A549 (cell line): ENCODE measurements around the gene NAB1. TPM values are rescaled to one million over a fixed set of nuclear protein-coding genes. Genes with fewer than 3 reads are reported as not detected.

Experiments used
- ATAC-seq, 2 experiments: fragments of 200-7000 bp in 1 of 2; fragments of >200 bp in 1 of 2; cut with Nextera tagmentation in 1 of 2; cut with Tn5 transposase in 1 of 2; 3 replicates each; pipeline versions ENCODE4 v1.8.0 to v1.9.1; 2018 to 2020; ENCODE audit warnings: mild to moderate bottlenecking in 1 of 2, moderate library complexity in 1 of 2
- CTCF ChIA-PET: fragments of 300-600 bp; sonication (Branson Sonifier 250); formaldehyde crosslinking; extraction: SDS; loops from one replicate; lab custom pipeline; 2021; ENCODE audit warnings: antibody characterized with exemption, inconsistent platforms; lab: Yijun Ruan, JAX
- POLR2A ChIA-PET: fragments of 350-600 bp; formaldehyde crosslinking; extraction: SDS; loops from one replicate; lab custom pipeline; 2021; ENCODE audit warnings: antibody characterized with exemption, inconsistent platforms; lab: Yijun Ruan, JAX
- DNase-seq, 2 experiments: peaks; one replicate each; pipeline versions ENCODE4 v3.0.0 to v3.0.0-alpha.2; 2011 to 2016; ENCODE audit warnings: low read depth in 1 of 2, low spot score in 1 of 2
- FAIRE-seq: peaks from 2 replicates; lab custom pipeline; 2011; peaks lifted over from hg19 to GRCh38; lab: Jason Lieb, UNC
- H3K27ac ChIP-seq, 2 experiments: fragments of >200 bp; sonication (Bioruptor Twin); formaldehyde crosslinking; 3 replicates each; pipeline ENCODE4 v1.5.1; 2016 to 2017
- H3K4me1 ChIP-seq: fragments of >200 bp; sonication (Bioruptor Twin); formaldehyde crosslinking; 3 replicates; pipeline ENCODE4 v1.6.1; 2016
- H3K4me2 ChIP-seq: fragments of >200 bp; sonication (Bioruptor Twin); formaldehyde crosslinking; 3 replicates; pipeline ENCODE4 v1.6.1; 2016
- H3K4me3 ChIP-seq: fragments of >200 bp; sonication (Bioruptor Twin); formaldehyde crosslinking; 3 replicates; pipeline ENCODE4 v1.5.1; 2016
- H3K9me3 ChIP-seq: fragments of >200 bp; sonication (Bioruptor Twin); formaldehyde crosslinking; 3 replicates; pipeline ENCODE4 v1.6.1; 2016
- BHLHE40 ChIP-seq: IDR thresholded peaks from 2 replicates; pipeline ENCODE4 v1.6.1; 2012; ENCODE audit warnings: low read depth, low read length, inconsistent platforms
- CBX2 ChIP-seq: fragments of 200-600 bp; sonication (generic); IDR thresholded peaks from 2 replicates; pipeline ENCODE4 v1.6.1; 2016; ENCODE audit warnings: low read depth, mild to moderate bottlenecking, borderline replicate concordance
- CBX8 ChIP-seq: fragments of 200-600 bp; sonication (generic); IDR thresholded peaks from 2 replicates; pipeline ENCODE4 v1.6.1; 2016
- E2F6 ChIP-seq: IDR thresholded peaks from 2 replicates; pipeline ENCODE4 v1.6.1; 2012; ENCODE audit warnings: low read depth, borderline replicate concordance
- ELK1 ChIP-seq: fragments of 150-350 bp; IDR thresholded peaks from 2 replicates; pipeline ENCODE4 v1.6.1; 2014; ENCODE audit warnings: low read depth, mild to moderate bottlenecking, low read length
- FOXS1 ChIP-seq: fragments of 250-450 bp; sonication (Bioruptor Pico); IDR thresholded peaks from 2 replicates; pipeline ENCODE4 v1.5.0; 2020; ENCODE audit warnings: mild to moderate bottlenecking, moderate library complexity
- HDAC2 ChIP-seq: fragments of 200-600 bp; sonication (generic); IDR thresholded peaks from 2 replicates; pipeline ENCODE4 v1.6.1; 2016
- HOXB13 ChIP-seq: fragments of 250-450 bp; sonication (Bioruptor Pico); IDR thresholded peaks from 2 replicates; pipeline ENCODE4 v1.5.0; 2020; ENCODE audit warnings: low read depth, mild to moderate bottlenecking, moderate library complexity
- HOXB5 ChIP-seq: fragments of 250-450 bp; sonication (Bioruptor Pico); IDR thresholded peaks from 2 replicates; pipeline ENCODE4 v1.5.0; 2020; ENCODE audit warnings: mild to moderate bottlenecking, moderate library complexity
- NFE2L2 ChIP-seq: fragments of 150-350 bp; conservative IDR thresholded peaks from 2 replicates; pipeline ENCODE4 v1.6.1; 2014; ENCODE audit warnings: low read length
- NR3C1 ChIP-seq: fragments of >200 bp; sonication (Bioruptor Twin); formaldehyde crosslinking; IDR thresholded peaks from 3 replicates; pipeline ENCODE4 v1.6.1; 2017
- PHF8 ChIP-seq: fragments of 200-600 bp; sonication (generic); IDR thresholded peaks from 2 replicates; pipeline ENCODE4 v1.6.1; 2016; ENCODE audit warnings: low read depth, mild to moderate bottlenecking, antibody characterized with exemption, moderate library complexity, borderline replicate concordance
- POLR2A ChIP-seq: IDR thresholded peaks from 2 replicates; pipeline ENCODE4 v1.6.1; 2012; ENCODE audit warnings: mild to moderate bottlenecking, low read length
- POLR2AphosphoS2 ChIP-seq: conservative IDR thresholded peaks from 2 replicates; pipeline ENCODE4 v1.6.1; 2012; ENCODE audit warnings: low read length, improper control_type of control experiment, inconsistent platforms
- RAD21 ChIP-seq, 2 experiments: fragments of >200 bp in 1 of 2; sonication (Bioruptor Twin) in 1 of 2; formaldehyde crosslinking in 1 of 2; IDR thresholded peaks in 1 of 2; conservative IDR thresholded peaks in 1 of 2; 2 replicates in 1 of 2; 3 replicates in 1 of 2; pipeline ENCODE4 v1.6.1; 2012 to 2018; ENCODE audit warnings: inconsistent platforms in 1 of 2
- RCOR1 ChIP-seq: fragments of 150-350 bp; IDR thresholded peaks from 2 replicates; pipeline ENCODE4 v1.6.1; 2014; ENCODE audit warnings: antibody characterized with exemption, low read length, low read depth
- RFX5 ChIP-seq: fragments of 450-650 bp; IDR thresholded peaks from 2 replicates; pipeline ENCODE4 v1.7.1; 2014; ENCODE audit warnings: antibody characterized with exemption, mild to moderate bottlenecking, moderate library complexity
- USF2 ChIP-seq: fragments of 450-650 bp; IDR thresholded peaks from 2 replicates; pipeline ENCODE4 v1.6.1; 2014; ENCODE audit warnings: antibody characterized with exemption
- ZNF302 ChIP-seq: fragments of 250-450 bp; sonication (Bioruptor Pico); IDR thresholded peaks from 2 replicates; pipeline ENCODE4 v1.9.0; 2021; ENCODE audit warnings: inconsistent platforms, mild to moderate bottlenecking, moderate library complexity
- ZSCAN20 ChIP-seq: fragments of 250-450 bp; sonication (Bioruptor Pico); IDR thresholded peaks from 2 replicates; pipeline ENCODE4 v1.8.0; 2022; ENCODE audit warnings: mild to moderate bottlenecking, moderate library complexity
- WGBS: methylation state at CpG from one replicate; pipeline ENCODE4 v1.1.6; 2017; ENCODE audit errors: missing lambda C conversion rate; 5-methylcytosine and 5-hydroxymethylcytosine counted together
- polyA plus RNA-seq, 4 experiments: library from polyadenylated mRNA; depleted of rRNA in 3 of 4; stranded (reverse); fragments of >200 nt; fragmentation: RNase III in 1 of 4; extraction: RNeasy Plus Mini Kit Qiagen cat#74134 plus additional on column Dnase treatment in 1 of 4; gene quantifications; 2 replicates in 3 of 4; 3 replicates in 1 of 4; pipeline ENCODE4 v1.2.3, GENCODE V29; 2011 to 2017
- TF ChIP-seq, protein P1 (sequence below): fragments of 200-600 bp; sonication (generic); IDR thresholded peaks from 2 replicates; pipeline ENCODE4 v1.6.1; 2016; ENCODE audit warnings: antibody characterized with exemption, mild to moderate bottlenecking, moderate library complexity
- TF ChIP-seq, protein P2 (sequence below): fragments of 250-450 bp; sonication (Bioruptor Pico); IDR thresholded peaks from 2 replicates; pipeline ENCODE4 v1.5.0; 2021; ENCODE audit warnings: mild to moderate bottlenecking, moderate library complexity, borderline replicate concordance
- TF ChIP-seq, protein P3 (sequence below): fragments of >200 bp; sonication (Bioruptor Twin); formaldehyde crosslinking; IDR thresholded peaks from 3 replicates; pipeline ENCODE4 v1.6.1; 2016

The NAB1 gene
- polyA plus RNA-seq, 2 of the 4 experiments (the other 2 are of a cell fraction): 37.6 to 67.3 TPM

DNA sequence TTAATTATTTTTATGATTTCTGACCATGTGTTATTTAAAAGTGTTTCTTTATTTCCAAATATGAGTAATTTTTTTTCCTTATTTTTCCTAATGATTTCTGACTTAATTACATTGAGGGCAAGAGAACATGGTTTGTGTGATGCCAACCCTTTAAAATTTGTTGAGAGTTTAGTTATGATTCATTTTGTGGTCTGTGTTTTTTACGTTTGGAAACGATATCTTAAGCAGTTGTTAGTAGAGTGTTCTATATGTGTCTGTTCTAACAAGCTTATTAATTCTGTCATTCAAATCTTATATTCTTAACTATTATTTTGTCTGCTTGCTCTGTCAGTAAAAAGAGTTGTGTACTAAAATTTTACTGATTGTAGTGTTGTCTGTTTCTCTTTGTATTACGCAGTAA lies 15.0 kb downstream of the NAB1 start:
- H3K4me2 ChIP-seq: no peak overlapping the region
- FAIRE-seq: no peak
- no peak overlapping the region for H3K4me3 ChIP-seq
- ATAC-seq: no peak
- whole genome bisulfite sequencing: 91% methylated on average over 3 of the region's 3 CpGs
- no peak overlapping the region for H3K27ac ChIP-seq
- H3K9me3 ChIP-seq: peaks cover 4% of the 10 kb centered on the region; the same call in 1 of the 3 replicates
- no peak for DNase-seq
- peaks cover 50% of the 10 kb centered on the region for H3K4me1 ChIP-seq
- ChIA-PET CTCF (no interaction called here), POLR2A (no interaction called here)
- no peak for TF ChIP-seq POLR2AphosphoS2
- TF ChIP-seq ELK1: no peak
- TF ChIP-seq ZNF302: no peak
- no peak for TF ChIP-seq BHLHE40
- TF ChIP-seq RCOR1: no peak
- TF ChIP-seq NR3C1: no peak
- TF ChIP-seq HOXB13 (CRISPR knock-in tag): no peak
- TF ChIP-seq ZSCAN20: no peak
- TF ChIP-seq NFE2L2: no peak
- TF ChIP-seq CBX2: no peak
- no peak for TF ChIP-seq HOXB5 (CRISPR knock-in tag)
- TF ChIP-seq USF2: no peak
- TF ChIP-seq FOXS1: no peak
- no peak for TF ChIP-seq E2F6
- TF ChIP-seq, protein P1, sequence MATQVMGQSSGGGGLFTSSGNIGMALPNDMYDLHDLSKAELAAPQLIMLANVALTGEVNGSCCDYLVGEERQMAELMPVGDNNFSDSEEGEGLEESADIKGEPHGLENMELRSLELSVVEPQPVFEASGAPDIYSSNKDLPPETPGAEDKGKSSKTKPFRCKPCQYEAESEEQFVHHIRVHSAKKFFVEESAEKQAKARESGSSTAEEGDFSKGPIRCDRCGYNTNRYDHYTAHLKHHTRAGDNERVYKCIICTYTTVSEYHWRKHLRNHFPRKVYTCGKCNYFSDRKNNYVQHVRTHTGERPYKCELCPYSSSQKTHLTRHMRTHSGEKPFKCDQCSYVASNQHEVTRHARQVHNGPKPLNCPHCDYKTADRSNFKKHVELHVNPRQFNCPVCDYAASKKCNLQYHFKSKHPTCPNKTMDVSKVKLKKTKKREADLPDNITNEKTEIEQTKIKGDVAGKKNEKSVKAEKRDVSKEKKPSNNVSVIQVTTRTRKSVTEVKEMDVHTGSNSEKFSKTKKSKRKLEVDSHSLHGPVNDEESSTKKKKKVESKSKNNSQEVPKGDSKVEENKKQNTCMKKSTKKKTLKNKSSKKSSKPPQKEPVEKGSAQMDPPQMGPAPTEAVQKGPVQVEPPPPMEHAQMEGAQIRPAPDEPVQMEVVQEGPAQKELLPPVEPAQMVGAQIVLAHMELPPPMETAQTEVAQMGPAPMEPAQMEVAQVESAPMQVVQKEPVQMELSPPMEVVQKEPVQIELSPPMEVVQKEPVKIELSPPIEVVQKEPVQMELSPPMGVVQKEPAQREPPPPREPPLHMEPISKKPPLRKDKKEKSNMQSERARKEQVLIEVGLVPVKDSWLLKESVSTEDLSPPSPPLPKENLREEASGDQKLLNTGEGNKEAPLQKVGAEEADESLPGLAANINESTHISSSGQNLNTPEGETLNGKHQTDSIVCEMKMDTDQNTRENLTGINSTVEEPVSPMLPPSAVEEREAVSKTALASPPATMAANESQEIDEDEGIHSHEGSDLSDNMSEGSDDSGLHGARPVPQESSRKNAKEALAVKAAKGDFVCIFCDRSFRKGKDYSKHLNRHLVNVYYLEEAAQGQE: no peak
- no peak for TF ChIP-seq PHF8
- TF ChIP-seq HDAC2: no peak
- TF ChIP-seq, protein P2, sequence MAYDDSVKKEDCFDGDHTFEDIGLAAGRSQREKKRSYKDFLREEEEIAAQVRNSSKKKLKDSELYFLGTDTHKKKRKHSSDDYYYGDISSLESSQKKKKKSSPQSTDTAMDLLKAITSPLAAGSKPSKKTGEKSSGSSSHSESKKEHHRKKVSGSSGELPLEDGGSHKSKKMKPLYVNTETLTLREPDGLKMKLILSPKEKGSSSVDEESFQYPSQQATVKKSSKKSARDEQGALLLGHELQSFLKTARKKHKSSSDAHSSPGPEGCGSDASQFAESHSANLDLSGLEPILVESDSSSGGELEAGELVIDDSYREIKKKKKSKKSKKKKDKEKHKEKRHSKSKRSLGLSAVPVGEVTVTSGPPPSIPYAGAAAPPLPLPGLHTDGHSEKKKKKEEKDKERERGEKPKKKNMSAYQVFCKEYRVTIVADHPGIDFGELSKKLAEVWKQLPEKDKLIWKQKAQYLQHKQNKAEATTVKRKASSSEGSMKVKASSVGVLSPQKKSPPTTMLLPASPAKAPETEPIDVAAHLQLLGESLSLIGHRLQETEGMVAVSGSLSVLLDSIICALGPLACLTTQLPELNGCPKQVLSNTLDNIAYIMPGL (CRISPR knock-in tag): no peak
- TF ChIP-seq, all 56 proteins: peak for 0

- peaks cover 54% of the 10 kb centered on the region for H3K4me1 ChIP-seq
- 82% methylated on average over 2 of the region's 2 CpGs for WGBS
- H3K9me3 ChIP-seq: peaks cover 4% of the 10 kb centered on the region; the same call in 1 of the 3 replicates
- no peak overlapping the region for H3K4me3 ChIP-seq
- no peak overlapping the region for H3K4me2 ChIP-seq
- CTCF ChIA-PET: no interaction called here
- POLR2A ChIA-PET: no interaction called here
- DNase-seq (no peak), FAIRE-seq (no peak), ATAC-seq (no peak)
- no peak overlapping the region for H3K27ac ChIP-seq
- no peak for TF ChIP-seq RFX5
- no peak for TF ChIP-seq POLR2AphosphoS2
- TF ChIP-seq, protein P1: no peak
- no peak for TF ChIP-seq CBX8
- TF ChIP-seq, protein P3, sequence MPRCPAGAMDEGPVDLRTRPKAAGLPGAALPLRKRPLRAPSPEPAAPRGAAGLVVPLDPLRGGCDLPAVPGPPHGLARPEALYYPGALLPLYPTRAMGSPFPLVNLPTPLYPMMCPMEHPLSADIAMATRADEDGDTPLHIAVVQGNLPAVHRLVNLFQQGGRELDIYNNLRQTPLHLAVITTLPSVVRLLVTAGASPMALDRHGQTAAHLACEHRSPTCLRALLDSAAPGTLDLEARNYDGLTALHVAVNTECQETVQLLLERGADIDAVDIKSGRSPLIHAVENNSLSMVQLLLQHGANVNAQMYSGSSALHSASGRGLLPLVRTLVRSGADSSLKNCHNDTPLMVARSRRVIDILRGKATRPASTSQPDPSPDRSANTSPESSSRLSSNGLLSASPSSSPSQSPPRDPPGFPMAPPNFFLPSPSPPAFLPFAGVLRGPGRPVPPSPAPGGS: no peak
- TF ChIP-seq RAD21 (conservative IDR thresholded peaks at IDR 0.05 in 1 of 2, IDR thresholded peaks at IDR 0.05 in 1 of 2): no peak
- no peak for TF ChIP-seq POLR2A
- no peak for TF ChIP-seq ELK1
- TF ChIP-seq NFE2L2: no peak
Measured at GRCh38 chr2:190664240-190664639, 15.4 kb downstream of the NAB1 start.
